Measurements from ENCODE around the gene INPP5K. TPM values are rescaled to one million over a fixed set of nuclear protein-coding genes. Genes with fewer than 3 reads are reported as not detected.

Gene INPP5K
- total RNA-seq, 2 experiments from 2014 or later = 52.4 to 58.1 TPM

Other genes with a start within 250 kb of the INPP5K start
- not detected for gene BHLHA9, start 246.2 kb downstream of the INPP5K start, total RNA-seq
- gene TRARG1, start 236.9 kb downstream of the INPP5K start, total RNA-seq = under 1 TPM; 0.73 to 0.80 TPM
- 100 to 1,000 TPM; 352 to 374 TPM for gene YWHAE, start 116.4 kb downstream of the INPP5K start, total RNA-seq
- gene CRK, start 60.4 kb downstream of the INPP5K start, total RNA-seq = 10 to 100 TPM; 19.9 to 21.9 TPM
- 10 to 100 TPM; 59.3 to 64.8 TPM for gene MYO1C, start 23.9 kb downstream of the INPP5K start, total RNA-seq
- gene PITPNA, start 46.2 kb upstream of the INPP5K start, total RNA-seq = 10 to 100 TPM; 46.4 to 47.8 TPM
- under 1 TPM; 0.73 to 0.85 TPM for gene SLC43A2, start 112.2 kb upstream of the INPP5K start, total RNA-seq
- gene SCARF1, start 129.1 kb upstream of the INPP5K start, total RNA-seq = 1 to 10 TPM; 2.8 to 3.2 TPM
- gene RILP, start 133.3 kb upstream of the INPP5K start, total RNA-seq = 1 to 10 TPM; 7.5 to 8.7 TPM
- gene PRPF8, start 168.3 kb upstream of the INPP5K start, total RNA-seq = 100 to 1,000 TPM; 264 to 267 TPM
- under 1 TPM; 0.65 to 0.75 TPM for gene TLCD2, start 193.8 kb upstream of the INPP5K start, total RNA-seq
- gene WDR81, start 208.1 kb upstream of the INPP5K start, total RNA-seq = 10 to 100 TPM; 33.3 to 35.1 TPM
- under 1 TPM; 0.23 to 0.55 TPM for gene SERPINF2, start 226.3 kb upstream of the INPP5K start, total RNA-seq
- gene SERPINF1, start 245.4 kb upstream of the INPP5K start, total RNA-seq = not detected

Measured in activated CD4-positive, alpha-beta memory T cell treated with anti-CD3 and anti-CD28 coated beads, Interleukin-2, amount 10 ng/mL, durations not matched to agents 7 days and 5 days (primary cell).